K562 (cell line): Measurements from ENCODE around the gene TNRC6B. TPM values are rescaled to one million over a fixed set of nuclear protein-coding genes. Genes with fewer than 3 reads are reported as not detected.

Source experiments
- BRD9 ChIP-seq: fragments of 450-650 bp; IDR thresholded peaks from 2 replicates; pipeline ENCODE4 v1.6.1; 2018; ENCODE audit warnings: low read depth; ENCODE audit not compliant: partially characterized antibody
- HMGN3 ChIP-seq: IDR thresholded peaks from 2 replicates; pipeline ENCODE4 v1.6.1; 2011; ENCODE audit warnings: borderline replicate concordance, low read depth, mild to moderate bottlenecking, mixed read lengths, low read length; ENCODE audit not compliant: insufficient read length; ENCODE audit errors: extremely low read depth
- MED1 ChIP-seq: sonication (generic); formaldehyde crosslinking; IDR thresholded peaks from 2 replicates; pipeline ENCODE4 v1.8.1; 2023; ENCODE audit warnings: missing genetic modification reagents, borderline replicate concordance
- MTA3 ChIP-seq: fragments of 450-650 bp; formaldehyde crosslinking; IDR thresholded peaks from 2 replicates; pipeline ENCODE4 v1.6.1; 2017; ENCODE audit warnings: mild to moderate bottlenecking, borderline replicate concordance
- POU5F1 ChIP-seq: fragments of 150-350 bp; IDR thresholded peaks from 2 replicates; pipeline ENCODE4 v1.6.1; 2014; ENCODE audit warnings: borderline replicate concordance, low read length, low read depth, mild to moderate bottlenecking; ENCODE audit not compliant: partially characterized antibody
- SMARCC2 ChIP-seq: fragments of 450-650 bp; IDR thresholded peaks from 2 replicates; pipeline ENCODE4 v1.6.1; 2017; ENCODE audit warnings: antibody characterized with exemption, moderate library complexity, mild to moderate bottlenecking, low read depth
- SOX6 ChIP-seq: fragments of 450-650 bp; IDR thresholded peaks from 2 replicates; pipeline ENCODE4 v1.6.1; 2014; ENCODE audit warnings: mild to moderate bottlenecking
- TCFL5 ChIP-seq: fragments of 250-450 bp; sonication (Bioruptor Pico); conservative IDR thresholded peaks from 2 replicates; pipeline ENCODE4 v1.6.1; 2021; ENCODE audit warnings: mild to moderate bottlenecking, moderate library complexity, matching md5 sums
- TRIM24 ChIP-seq, 2 experiments: fragments of 450-650 bp; IDR thresholded peaks; 2 replicates each; pipeline ENCODE4 v1.6.1; 2016
- ZEB2 ChIP-seq: fragments of 450-650 bp; IDR thresholded peaks from 2 replicates; pipeline ENCODE4 v1.6.1; 2016
- ZNF143 ChIP-seq: sonication (generic); formaldehyde crosslinking; IDR thresholded peaks from 2 replicates; pipeline ENCODE4 v1.9.0; 2022; ENCODE audit warnings: mild to moderate bottlenecking, missing genetic modification reagents
- ZNF274 ChIP-seq: IDR thresholded peaks from 2 replicates; pipeline ENCODE4 v1.6.1; 2011; ENCODE audit warnings: low read depth, mild to moderate bottlenecking, low read length, moderate library complexity, borderline replicate concordance
- ZNF639 ChIP-seq, 2 experiments: fragments of 200-800 bp in 1 of 2; sonication (Bioruptor generic) in 1 of 2; sonication (generic) in 1 of 2; formaldehyde crosslinking in 1 of 2; IDR thresholded peaks in 1 of 2; conservative IDR thresholded peaks in 1 of 2; 2 replicates each; pipeline versions ENCODE4 v1.5.0 to v1.6.1; 2016 to 2020; ENCODE audit warnings: missing compliant biosample characterization in 1 of 2, missing genetic modification characterization in 1 of 2, missing genetic modification reagents in 1 of 2
- ZNF717 ChIP-seq: fragments of 250-450 bp; sonication (Bioruptor Pico); IDR thresholded peaks from 2 replicates; pipeline ENCODE4 v1.5.0; 2021
- polyA plus RNA-seq, 8 experiments: library from polyadenylated mRNA; depleted of rRNA in 4 of 8; stranded (reverse) in 5 of 8; unstranded in 3 of 8; fragments of >200 nt; fragmentation: Nextera tagmentation in 2 of 8; fragmentation: Illumina TruSeq in 1 of 8; extraction: Ambion mirVana in 2 of 8; extraction: Trizol in 1 of 8; gene quantifications; 2 replicates each; pipeline versions ENCODE4 v1.2.1 to v1.2.3, GENCODE V29; 2011 to 2014; ENCODE audit warnings: inconsistent platforms in 1 of 8, missing spikeins in 1 of 8
- total RNA-seq, 7 experiments: library from RNA; depleted of rRNA in 6 of 7; stranded (reverse); fragments of >200 nt in 6 of 7; fragmentation: Illumina TruSeq in 2 of 7; extraction: Trizol in 2 of 7; gene quantifications; 2 replicates each; pipeline versions ENCODE4 v1.2.1 to v1.2.3, GENCODE V29; 2011 to 2021; ENCODE audit warnings: low replicate concordance in 1 of 7
- TF ChIP-seq, protein P1 (sequence below): fragments of 250-450 bp; sonication (Bioruptor Pico); IDR thresholded peaks from 2 replicates; pipeline ENCODE4 v1.4.0; 2020; ENCODE audit warnings: mild to moderate bottlenecking
- TF ChIP-seq, protein P2 (sequence below): fragments of 250-450 bp; sonication (Bioruptor Pico); IDR thresholded peaks from 2 replicates; pipeline ENCODE4 v1.4.0; 2020; ENCODE audit warnings: mild to moderate bottlenecking, moderate library complexity
- TF ChIP-seq, protein P3 (sequence below): fragments of 450-650 bp; IDR thresholded peaks from 2 replicates; pipeline ENCODE4 v1.6.1; 2016; ENCODE audit warnings: missing biosample characterization, missing genetic modification characterization
- TF ChIP-seq, protein P4 (sequence below), 2 experiments: IDR thresholded peaks; 2 replicates each; pipeline ENCODE4 v1.6.1; 2012; ENCODE audit warnings: improper control_type of control experiment in 2 of 2, low read depth in 2 of 2, low read length in 2 of 2, borderline replicate concordance in 1 of 2

Gene TNRC6B
- total and polyA plus RNA-seq, 9 of the 15 experiments (the other 6 are each of a cell fraction or from before 2014, with no cell fraction given), result 0.96 to 18.8 (median 10.8) TPM

DNA sequence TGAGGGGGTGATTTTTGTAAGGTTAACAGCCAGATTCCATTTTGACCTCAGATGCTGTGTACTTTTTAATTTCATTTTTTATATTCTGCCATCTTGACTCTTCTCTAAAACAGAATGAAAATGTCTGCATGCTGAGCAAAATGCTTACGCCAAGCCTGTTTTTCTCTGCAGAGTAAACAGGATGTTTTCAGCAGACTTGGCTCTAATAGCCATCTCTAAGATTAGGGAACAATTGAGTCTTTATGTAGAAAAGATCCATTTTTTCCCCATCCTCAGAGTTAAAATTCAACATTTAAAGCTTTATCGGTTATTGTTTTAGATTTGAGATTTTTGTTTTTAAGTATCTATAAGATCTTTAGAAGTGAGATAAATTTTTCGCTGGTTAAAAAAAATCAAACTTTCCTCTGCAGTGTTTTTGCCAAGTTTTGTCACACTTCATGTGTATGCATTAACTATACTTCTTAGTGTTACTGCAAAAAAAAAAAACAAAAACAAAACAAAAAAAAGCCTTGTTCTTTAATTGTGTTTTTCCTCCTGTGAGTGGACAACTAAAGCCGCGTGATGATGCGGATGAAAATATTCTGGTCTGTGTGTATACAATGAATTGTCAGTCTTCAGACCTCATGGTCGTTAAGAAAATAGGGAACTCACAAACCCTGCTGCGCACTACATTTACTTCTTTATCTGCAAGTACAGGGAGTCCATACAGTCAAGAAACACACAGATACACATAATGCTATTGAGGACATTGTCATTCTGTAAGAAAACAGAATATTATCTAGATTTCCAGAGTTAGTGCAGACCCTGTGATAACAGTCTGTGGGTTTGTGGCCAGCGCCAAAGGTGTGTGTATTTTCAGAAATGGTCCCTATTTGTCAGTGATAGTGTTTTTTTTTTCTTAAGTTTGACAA, 151.1 kb downstream of the TNRC6B start (continued):
- TF ChIP-seq, protein P1, sequence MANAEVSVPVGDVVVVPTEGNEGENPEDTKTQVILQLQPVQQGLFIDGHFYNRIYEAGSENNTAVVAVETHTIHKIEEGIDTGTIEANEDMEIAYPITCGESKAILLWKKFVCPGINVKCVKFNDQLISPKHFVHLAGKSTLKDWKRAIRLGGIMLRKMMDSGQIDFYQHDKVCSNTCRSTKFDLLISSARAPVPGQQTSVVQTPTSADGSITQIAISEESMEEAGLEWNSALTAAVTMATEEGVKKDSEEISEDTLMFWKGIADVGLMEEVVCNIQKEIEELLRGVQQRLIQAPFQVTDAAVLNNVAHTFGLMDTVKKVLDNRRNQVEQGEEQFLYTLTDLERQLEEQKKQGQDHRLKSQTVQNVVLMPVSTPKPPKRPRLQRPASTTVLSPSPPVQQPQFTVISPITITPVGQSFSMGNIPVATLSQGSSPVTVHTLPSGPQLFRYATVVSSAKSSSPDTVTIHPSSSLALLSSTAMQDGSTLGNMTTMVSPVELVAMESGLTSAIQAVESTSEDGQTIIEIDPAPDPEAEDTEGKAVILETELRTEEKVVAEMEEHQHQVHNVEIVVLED (CRISPR knock-in tag), result no peak
- TF ChIP-seq TRIM24 (IDR thresholded peaks at IDR 0.05) (peak; percentile 75 to 81), ZNF274 (peak; percentile 54; the same call in 1 of the 2 replicates), SMARCC2 (peak; percentile 84), BRD9 (no peak), ZNF143 (no peak), MTA3 (0 out of 2 replicates have a peak, but pooled peaks have one; percentile 32), ZNF717 (CRISPR knock-in tag) (no peak), ZNF639 (CRISPR knock-in tag; conservative IDR thresholded peaks at IDR 0.05 in 1 of 2, IDR thresholded peaks at IDR 0.05 in 1 of 2) (peak in 1 of 2 experiments; percentile 74; a peak in 1 of 4 replicates), TCFL5 (CRISPR knock-in tag) (no peak), SOX6 (peak; percentile 99), POU5F1 (no peak), ZEB2 (peak; percentile 68), HMGN3 (peak; percentile 95), MED1 (CRISPR knock-in tag) (no peak)
- TF ChIP-seq, protein P2, sequence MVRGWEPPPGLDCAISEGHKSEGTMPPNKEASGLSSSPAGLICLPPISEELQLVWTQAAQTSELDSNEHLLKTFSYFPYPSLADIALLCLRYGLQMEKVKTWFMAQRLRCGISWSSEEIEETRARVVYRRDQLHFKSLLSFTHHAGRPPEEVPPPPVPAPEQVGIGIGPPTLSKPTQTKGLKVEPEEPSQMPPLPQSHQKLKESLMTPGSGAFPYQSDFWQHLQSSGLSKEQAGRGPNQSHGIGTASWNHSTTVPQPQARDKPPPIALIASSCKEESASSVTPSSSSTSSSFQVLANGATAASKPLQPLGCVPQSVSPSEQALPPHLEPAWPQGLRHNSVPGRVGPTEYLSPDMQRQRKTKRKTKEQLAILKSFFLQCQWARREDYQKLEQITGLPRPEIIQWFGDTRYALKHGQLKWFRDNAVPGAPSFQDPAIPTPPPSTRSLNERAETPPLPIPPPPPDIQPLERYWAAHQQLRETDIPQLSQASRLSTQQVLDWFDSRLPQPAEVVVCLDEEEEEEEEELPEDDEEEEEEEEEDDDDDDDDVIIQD, result no peak
- TF ChIP-seq, protein P3, sequence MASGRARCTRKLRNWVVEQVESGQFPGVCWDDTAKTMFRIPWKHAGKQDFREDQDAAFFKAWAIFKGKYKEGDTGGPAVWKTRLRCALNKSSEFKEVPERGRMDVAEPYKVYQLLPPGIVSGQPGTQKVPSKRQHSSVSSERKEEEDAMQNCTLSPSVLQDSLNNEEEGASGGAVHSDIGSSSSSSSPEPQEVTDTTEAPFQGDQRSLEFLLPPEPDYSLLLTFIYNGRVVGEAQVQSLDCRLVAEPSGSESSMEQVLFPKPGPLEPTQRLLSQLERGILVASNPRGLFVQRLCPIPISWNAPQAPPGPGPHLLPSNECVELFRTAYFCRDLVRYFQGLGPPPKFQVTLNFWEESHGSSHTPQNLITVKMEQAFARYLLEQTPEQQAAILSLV (tag), result no peak
- TF ChIP-seq, protein P4, sequence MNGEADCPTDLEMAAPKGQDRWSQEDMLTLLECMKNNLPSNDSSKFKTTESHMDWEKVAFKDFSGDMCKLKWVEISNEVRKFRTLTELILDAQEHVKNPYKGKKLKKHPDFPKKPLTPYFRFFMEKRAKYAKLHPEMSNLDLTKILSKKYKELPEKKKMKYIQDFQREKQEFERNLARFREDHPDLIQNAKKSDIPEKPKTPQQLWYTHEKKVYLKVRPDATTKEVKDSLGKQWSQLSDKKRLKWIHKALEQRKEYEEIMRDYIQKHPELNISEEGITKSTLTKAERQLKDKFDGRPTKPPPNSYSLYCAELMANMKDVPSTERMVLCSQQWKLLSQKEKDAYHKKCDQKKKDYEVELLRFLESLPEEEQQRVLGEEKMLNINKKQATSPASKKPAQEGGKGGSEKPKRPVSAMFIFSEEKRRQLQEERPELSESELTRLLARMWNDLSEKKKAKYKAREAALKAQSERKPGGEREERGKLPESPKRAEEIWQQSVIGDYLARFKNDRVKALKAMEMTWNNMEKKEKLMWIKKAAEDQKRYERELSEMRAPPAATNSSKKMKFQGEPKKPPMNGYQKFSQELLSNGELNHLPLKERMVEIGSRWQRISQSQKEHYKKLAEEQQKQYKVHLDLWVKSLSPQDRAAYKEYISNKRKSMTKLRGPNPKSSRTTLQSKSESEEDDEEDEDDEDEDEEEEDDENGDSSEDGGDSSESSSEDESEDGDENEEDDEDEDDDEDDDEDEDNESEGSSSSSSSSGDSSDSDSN (IDR thresholded peaks at IDR 0.05; ENCODE audit: borderline replicate concordance in 1 of 2, low read depth in 2 of 2, low read length in 2 of 2), result no peak
